Stimulated activated CD4-positive, alpha-beta T cell treated with anti-CD3 and anti-CD28 coated beads, Interleukin-4, amount 100 ng/mL, for 48 hours (primary cell): ENCODE measurements around the gene SDC3.

ENCODE experiments used
- DNase-seq, 2 donors: peaks; one replicate each; pipeline ENCODE4 v3.0.0-alpha.2; 2020; ENCODE audit warnings: low read depth in 2 of 2

SDC3 gene

GRCh38 chr1:30928171-30928570, 19.6 kb upstream of the SDC3 start:
- no peak for DNase-seq

GRCh38 chr1:30927448-30927847, 18.9 kb upstream of the SDC3 start:
- DNase-seq: no peak

GRCh38 chr1:30923597-30923996, 15.0 kb upstream of the SDC3 start:
- DNase-seq: no peak

- no peak for DNase-seq
Observed at GRCh38 chr1:30920827-30921226, 12.3 kb upstream of the SDC3 start.

GRCh38 chr1:30919025-30919881, 10.7 kb upstream of the SDC3 start:
- no peak for DNase-seq

DNA sequence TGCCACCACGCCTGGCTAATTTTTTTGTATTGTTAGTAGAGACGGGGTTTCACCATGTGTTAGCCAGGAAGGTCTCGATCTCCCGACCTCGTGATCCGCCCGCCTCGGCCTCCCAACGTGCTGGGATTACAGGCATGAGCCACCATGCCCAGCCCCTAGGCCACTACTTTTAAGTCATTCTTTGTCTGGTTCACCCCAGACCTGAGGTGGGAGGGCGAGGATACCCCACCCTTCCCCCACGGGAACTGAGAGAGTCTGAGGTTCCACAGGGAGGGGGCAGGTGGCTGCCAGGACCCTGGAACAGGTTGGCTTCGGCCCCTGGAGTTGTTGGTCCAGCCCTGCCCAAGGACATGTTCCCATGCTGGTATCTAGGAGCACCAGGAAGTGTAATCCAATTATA, 7.7 kb upstream of the SDC3 start:
- DNase-seq: no peak

GRCh38 chr1:30915491-30916230, 7.1 kb upstream of the SDC3 start:
- no peak for DNase-seq

- DNase-seq: no peak
Observed at GRCh38 chr1:30914931-30915330, 6.4 kb upstream of the SDC3 start.

DNA sequence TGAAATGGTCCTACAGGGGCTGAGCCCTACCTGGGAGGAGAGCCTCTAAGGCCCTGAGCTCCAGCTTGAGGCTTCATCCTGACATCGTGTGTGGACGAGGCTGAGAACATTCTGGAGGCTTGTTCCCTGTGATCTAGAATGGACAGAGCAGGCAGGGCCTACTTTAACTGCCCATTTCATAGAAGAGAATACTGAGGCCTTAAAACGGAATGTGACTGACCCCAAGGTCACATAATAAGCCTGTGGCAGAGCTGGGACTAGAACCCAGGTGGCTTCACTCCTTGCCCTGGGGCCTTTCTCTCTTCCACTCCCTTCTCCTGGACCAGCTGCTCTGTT, 6.0 kb upstream of the SDC3 start:
- DNase-seq: no peak

DNA sequence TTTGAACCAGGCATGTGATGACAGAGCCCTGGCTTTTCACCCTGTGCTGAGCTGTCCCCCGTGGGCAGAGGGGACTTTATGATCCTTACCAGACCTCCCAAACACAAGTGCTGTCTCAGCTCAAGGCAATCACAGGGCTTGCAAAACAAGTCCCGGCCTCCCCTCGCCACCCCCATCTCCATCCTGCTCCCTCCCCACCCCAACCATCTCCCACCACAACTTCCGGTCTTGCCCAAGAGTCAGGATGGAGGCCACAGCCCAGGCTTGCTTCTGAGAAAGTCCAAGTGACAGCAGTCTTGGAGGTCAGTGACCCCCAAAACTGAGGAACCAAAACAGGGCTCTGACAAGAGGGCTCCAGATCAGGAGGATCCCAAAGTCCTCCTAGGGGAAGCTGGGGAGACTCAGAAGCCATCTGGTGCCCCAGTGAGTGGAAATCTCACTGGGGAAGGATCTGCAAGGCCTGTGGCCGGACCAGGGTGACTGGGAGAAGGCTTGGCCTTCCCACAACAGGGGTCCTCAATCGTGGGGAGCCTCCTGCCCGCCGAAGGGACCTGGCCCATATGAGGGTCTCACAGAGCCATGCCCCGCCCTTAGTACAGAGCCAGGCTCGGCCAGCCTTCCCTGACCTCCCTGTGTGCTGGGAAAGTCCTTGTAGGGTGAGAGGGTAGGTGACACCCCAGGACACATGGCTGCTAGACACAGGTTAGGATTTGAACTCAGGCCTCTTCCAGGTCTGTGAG, 4.5 kb upstream of the SDC3 start:
- DNase-seq: no peak

GRCh38 chr1:30912224-30912623, 3.7 kb upstream of the SDC3 start:
- no peak for DNase-seq

- peak; percentile 55 to 56 for DNase-seq
Observed at GRCh38 chr1:30911059-30911954, 2.7 kb upstream of the SDC3 start.

DNA sequence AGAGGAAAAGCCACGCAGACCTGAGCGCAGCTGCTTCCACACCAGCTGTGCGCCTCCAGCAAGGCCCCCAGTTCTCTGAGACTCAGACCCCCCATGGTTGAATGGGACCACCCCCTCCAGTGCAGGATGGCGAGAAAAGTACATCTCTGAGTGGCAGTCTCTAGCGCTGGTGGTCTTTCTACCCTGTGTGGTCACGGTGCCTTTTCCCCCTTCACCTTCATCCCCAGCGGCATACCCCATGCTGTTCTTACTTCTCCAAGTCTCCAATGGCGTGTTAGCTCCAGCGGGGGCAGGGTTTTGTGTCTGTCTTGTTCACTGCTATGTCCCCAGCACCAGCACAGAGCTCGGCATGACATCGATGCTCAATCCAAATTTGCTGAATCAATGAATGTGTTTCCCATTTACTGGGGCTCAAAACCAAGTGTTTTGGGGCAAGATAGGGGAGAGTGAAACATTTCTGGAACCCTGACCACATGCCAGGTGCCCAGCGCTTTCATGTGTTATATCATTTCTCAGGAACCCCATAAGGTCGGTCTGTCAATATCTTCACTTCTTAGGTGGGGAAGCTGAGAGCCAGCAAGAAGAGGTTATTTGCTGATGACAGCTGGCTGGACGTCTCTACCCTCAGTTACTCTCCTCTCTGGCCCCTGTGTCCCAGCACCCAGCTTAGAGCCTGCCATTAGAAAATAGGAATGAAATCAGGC, 959 bp upstream of the SDC3 start:
- no peak for DNase-seq

DNA sequence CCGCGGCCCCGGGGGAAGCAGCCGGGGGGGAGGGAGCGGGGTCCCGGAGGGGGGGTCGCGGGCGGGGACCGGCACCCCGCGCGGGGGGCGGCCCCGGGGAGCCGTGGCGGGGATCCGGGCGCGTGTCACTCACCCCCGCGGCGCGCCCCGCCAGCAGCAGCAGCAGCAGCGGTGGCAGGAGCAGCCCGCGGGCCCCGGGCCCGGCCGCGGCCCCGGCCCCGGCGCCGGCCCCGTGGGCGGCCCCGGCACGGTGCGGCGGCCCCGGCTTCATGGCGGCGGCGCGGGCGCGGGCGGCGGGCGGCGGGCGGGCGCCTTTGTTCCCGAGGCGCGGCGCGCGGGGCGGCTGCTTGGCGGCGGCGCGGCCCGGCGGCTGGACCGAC, 252 bp downstream of the SDC3 start:
- no peak for DNase-seq

DNA sequence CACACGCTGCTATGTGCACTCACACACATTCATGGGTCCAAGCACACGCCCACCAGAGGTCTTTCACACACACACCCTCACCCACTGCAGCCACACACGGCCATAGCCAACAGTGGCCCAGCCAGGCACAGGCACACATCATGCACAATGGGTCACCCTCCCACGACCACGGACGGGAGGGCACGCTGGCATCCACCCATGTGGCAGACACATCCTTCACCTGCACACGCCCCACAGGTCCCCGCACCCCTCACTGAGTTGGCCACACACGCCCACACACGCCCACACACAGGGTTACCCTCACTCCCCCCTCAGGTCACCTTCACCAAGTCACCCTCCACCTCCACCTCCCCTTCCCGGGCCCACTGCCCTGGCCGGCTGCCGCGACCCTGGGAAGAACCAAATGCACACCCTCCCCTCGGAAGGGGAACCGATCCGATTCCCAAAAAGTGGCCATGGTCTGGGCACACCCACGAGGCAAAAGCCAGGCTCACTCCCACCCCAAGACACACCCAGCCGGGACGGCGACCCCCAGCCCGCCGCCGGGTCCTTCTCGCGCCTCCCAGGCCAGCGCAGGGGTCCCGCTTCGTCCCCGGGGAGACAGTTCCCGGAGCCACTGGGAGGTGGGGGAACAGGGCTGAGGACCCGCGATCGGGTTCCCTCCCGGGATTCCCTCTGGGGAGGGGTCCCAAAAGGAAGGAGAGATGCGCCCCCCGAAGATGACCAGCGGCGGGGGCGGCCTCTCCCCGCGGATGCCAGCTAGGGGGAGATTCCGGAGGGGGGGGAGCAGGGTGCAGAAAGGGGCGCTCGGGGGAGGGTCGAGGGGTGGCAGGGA, 860 bp downstream of the SDC3 start:
- no peak for DNase-seq

DNA sequence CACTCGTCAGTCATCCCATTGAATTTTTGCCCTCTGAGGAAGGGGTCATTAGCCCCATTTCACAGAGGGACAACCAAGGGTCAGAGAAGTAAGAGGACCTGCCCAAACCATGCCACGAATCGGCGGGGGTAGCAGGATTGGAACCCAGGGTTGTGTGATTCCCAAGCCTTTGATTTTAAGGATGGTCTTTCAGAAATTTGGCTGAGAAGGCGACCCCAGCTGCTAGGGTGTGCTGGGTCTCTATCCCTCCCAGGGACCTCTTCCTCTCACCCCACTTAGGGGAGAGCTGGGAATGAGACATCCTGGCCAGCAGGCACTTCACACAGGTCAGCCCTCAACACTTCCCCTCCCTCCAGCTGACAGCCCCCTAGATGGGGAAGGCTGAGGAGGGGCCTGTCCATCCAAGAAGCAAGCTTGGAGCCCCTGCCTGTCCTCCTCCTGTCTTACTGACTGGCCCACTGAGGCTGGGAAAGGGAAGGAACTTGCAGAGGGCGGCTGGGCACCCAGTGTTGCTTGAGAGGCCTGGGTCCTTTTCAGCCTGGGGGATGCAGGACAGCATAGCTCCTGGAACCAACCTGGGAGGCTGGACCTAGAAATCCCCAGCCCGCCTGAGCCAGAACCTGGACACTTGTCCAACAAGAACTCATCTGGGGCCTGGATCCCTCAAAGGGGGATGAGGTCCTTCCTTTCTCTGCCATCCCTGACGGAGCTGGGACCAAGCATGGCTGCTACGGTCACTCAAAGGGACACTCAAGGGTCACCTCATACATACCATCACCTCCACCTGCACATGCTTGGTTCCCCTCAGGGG, 1.7 kb downstream of the SDC3 start:
- DNase-seq: no peak

- no peak for DNase-seq
Observed at GRCh38 chr1:30905916-30906620, 2.5 kb downstream of the SDC3 start.

GRCh38 chr1:30905403-30905802, 3.2 kb downstream of the SDC3 start:
- no peak for DNase-seq

DNA sequence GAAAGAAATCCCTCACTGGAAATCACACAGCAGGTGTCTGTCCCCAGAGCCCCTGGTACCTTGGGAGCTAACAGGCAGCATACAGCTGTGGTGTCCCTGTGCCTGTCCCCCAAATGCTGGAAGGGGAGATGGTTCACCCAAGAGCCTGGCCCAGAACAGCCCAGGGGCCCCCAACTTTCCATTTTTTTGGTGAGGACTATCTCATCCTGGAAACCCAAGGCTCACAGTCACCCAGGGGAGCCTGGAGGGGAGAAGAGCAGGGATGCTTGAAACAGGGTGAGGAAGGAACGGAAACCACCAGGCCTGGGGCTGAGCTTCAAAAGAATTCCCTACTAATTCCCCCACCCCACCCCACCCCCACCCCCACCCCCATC, 3.6 kb downstream of the SDC3 start:
- DNase-seq: no peak
